GM12872 (cell line): ENCODE measurements around the gene GABRD.

ENCODE experiments used
- TF ChIP-seq, protein P1 (sequence below): IDR thresholded peaks from 3 replicates; pipeline ENCODE4 v1.5.1; 2011; ENCODE audit warnings: low read depth, mild to moderate bottlenecking, low read length, moderate library complexity; ENCODE audit not compliant: insufficient read depth

The GABRD gene

DNA sequence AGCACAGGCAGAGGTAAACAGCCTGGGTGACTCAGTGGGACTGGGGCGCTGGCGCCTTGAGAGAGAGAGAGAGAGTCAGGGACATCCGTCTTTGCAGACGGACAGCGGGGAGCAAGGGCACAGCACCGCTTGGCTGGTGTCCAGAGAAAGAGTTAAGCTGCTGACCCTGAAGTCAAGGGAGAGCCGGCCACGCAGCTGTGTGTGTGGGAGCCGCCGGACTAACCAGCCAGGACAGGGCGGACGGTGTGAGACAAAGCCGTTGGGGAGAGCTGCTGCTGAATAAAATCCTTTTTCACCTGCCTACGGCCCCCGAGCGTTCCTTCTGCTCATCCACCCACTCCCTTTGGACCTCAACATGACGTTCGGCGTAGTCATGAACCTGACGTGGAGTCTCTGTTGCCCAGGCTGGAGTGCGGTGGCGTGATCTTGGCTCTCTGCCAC lies 30.0 kb upstream of the GABRD start:
- TF ChIP-seq, protein P1, sequence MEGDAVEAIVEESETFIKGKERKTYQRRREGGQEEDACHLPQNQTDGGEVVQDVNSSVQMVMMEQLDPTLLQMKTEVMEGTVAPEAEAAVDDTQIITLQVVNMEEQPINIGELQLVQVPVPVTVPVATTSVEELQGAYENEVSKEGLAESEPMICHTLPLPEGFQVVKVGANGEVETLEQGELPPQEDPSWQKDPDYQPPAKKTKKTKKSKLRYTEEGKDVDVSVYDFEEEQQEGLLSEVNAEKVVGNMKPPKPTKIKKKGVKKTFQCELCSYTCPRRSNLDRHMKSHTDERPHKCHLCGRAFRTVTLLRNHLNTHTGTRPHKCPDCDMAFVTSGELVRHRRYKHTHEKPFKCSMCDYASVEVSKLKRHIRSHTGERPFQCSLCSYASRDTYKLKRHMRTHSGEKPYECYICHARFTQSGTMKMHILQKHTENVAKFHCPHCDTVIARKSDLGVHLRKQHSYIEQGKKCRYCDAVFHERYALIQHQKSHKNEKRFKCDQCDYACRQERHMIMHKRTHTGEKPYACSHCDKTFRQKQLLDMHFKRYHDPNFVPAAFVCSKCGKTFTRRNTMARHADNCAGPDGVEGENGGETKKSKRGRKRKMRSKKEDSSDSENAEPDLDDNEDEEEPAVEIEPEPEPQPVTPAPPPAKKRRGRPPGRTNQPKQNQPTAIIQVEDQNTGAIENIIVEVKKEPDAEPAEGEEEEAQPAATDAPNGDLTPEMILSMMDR = no peak

DNA sequence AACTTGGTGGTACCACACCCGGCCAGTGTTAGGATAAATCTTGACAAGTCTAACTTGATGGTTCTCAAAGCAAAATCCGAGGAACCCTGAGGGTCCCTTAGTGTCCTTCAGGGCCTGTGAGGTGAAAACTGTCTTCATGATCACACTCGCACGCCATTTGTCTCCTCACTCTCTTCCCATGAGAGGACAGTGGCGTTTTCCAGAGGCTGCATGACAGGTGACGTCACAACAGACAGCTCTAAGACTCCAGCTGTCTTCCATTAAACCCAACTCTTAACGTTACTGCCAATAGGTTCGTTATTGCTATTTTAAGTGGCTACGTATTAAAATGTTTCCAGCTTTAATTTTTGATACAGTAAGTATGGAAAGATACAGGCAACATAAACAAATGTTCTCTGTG lies 29.4 kb upstream of the GABRD start:
- TF ChIP-seq, protein P1 = no peak

DNA sequence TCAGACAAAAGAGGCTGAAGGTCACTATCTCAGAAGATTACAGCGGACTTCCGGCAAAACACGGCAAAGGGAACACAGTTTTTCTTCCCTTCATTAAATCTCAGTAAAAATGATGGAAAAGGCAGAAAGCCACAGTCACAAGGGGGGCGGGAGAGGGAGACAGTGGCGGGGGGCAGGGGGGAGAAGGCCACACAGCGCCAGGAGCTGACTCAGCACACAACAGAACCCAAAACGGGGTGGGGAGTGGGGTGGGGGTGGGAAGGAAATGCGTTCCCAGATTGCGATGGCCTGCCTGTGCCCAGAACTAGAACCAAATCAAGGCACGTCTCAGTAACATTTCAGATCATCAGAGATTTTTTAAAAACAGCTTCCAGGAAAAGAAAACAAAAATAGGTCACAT lies 28.9 kb upstream of the GABRD start:
- TF ChIP-seq, protein P1 = no peak

DNA sequence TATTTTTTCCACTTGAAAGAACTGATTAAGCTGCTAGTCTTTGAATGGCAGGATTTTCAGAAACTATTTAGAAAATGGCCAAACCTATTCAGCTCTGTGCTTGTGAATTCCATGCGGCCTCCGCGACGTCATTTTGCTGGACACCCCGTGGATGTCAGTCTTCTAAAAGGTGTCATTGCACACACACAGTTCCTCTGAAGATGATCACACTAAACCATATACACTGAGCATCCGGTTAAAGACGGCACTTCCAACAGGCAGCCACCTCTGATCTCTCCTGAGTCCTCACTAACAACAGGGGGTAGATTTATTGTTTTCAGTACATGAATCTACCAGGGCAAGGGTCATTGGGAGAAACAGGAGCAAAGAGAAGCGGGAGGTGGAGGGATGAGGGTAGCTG lies 24.6 kb upstream of the GABRD start:
- TF ChIP-seq, protein P1 = no peak

DNA sequence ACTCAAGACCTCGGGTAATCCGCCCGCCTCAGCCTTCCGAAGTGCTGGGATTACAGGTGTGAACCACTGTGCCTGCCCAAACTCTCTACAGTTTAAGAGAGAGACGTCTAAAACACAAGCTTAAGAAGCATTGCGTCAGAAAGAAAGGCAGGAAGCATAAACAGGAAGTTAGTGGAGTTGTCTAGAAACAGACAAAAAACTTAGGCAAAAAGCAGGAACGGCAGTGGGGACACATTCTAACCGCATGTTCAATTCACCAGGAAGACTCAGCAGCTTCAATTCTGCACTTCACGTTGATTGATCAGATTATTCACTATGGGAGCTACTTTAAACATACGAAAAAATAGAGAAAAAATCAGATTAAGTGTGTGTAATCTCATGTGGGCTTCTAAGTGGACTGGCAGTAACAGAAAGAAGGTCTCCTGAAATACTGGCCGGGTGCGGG lies 22.9 kb upstream of the GABRD start:
- TF ChIP-seq, protein P1 = no peak

DNA sequence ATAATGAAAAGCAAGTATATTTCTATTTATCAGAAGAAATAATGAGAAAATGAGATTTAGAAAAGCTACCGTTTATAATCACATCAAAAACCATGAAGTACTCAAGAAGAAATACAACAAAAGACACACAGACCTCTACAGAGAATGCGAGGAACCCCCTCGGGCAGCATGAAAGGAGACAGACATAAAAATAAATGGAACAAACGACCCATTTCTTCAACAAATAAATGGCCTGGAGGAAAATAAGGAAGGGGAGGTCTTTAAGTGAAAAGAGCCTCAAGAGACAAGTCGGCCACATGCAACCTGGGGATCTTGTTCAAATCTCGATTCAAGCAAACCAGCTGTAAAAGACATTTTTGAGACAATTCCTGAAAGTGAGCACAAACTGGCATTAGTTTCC lies 21.6 kb upstream of the GABRD start:
- TF ChIP-seq, protein P1 = no peak

DNA sequence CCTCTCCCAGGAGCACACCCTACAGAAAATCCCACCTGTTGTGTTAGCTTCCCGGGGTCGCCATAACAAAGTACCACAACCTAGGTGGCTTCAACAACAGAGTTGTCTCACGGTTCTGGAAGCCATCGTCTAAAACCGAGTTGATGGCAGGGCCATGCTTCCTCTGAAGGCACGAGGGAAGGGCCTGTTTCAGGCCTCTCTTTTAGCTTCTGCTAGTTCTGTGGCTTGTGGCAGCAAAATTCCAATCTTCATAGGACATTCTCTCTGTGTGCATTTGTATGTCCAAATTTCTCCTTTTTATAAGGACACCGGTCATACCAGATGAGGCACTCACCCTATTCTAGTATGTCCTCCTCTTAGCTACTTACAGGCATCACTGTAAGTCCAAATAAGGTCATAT lies 18.7 kb upstream of the GABRD start:
- TF ChIP-seq, protein P1 = no peak

DNA sequence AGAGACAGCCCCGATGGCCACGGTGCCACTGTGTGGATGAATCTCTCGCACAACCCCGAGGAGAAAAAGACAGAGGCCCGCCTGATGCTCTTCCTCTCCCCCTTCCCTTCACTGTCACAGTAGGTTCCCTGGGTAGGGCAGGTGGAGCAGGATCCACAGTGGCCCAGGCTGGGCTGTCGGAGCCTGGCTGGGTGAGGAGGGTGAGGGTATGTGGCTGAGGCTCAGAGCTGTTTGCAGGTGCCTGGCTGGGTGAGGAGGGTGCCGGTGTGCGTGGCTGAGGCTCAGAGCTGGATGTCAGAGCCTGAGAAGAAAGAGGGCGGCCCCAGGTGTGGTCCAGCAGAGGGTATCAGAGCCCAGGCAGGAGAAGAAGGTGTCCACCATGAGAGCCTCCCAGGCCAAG lies 18.3 kb upstream of the GABRD start:
- TF ChIP-seq, protein P1 = no peak
